ENCODE results near the gene SECISBP2L. TPM values are rescaled to one million over a fixed set of nuclear protein-coding genes. Genes with fewer than 3 reads are reported as not detected.

The SECISBP2L gene
- total and polyA plus RNA-seq, 12 donors, result 6.2 to 49.8 (median 42.4) TPM

- Histone ChIP-seq H3K36me3 (peaks cover 0 to 99% (median 34%) of the 10 kb centered on the region in 9 donors), H3K9me3 (no peaks in the 10 kb centered on the region), H3K27ac (no peak overlapping the region), H3K4me1 (no peaks in the 10 kb centered on the region), H3K27me3 (no peaks in the 10 kb centered on the region), H3K4me3 (no peak overlapping the region)
- 85 to 86% methylated on average over 3 of the region's 3 CpGs for WGBS, 2 donors
- ATAC-seq (no peak), DNase-seq (no peak)
- intact Hi-C loops (cut with DNase I), result loop anchor here in 3 of 10 donors (10.0 kb wide), 2 partner anchors 101 to 111 kb away; no protein-coding TSS in a partner anchor
- TF ChIP-seq, protein P1, sequence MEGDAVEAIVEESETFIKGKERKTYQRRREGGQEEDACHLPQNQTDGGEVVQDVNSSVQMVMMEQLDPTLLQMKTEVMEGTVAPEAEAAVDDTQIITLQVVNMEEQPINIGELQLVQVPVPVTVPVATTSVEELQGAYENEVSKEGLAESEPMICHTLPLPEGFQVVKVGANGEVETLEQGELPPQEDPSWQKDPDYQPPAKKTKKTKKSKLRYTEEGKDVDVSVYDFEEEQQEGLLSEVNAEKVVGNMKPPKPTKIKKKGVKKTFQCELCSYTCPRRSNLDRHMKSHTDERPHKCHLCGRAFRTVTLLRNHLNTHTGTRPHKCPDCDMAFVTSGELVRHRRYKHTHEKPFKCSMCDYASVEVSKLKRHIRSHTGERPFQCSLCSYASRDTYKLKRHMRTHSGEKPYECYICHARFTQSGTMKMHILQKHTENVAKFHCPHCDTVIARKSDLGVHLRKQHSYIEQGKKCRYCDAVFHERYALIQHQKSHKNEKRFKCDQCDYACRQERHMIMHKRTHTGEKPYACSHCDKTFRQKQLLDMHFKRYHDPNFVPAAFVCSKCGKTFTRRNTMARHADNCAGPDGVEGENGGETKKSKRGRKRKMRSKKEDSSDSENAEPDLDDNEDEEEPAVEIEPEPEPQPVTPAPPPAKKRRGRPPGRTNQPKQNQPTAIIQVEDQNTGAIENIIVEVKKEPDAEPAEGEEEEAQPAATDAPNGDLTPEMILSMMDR (IDR thresholded peaks at IDR 0.05), result no peak
Observed at GRCh38 chr15:49023354-49023753, 22.9 kb downstream of the SECISBP2L start.

- H3K4me1 ChIP-seq, result no peaks in the 10 kb centered on the region
- no peak overlapping the region for H3K4me3 ChIP-seq
- 47 to 55% methylated on average over 2 of the region's 2 CpGs for WGBS, 2 donors
- H3K9me3 ChIP-seq, result no peaks in the 10 kb centered on the region
- DNase-seq, result no peak
- ATAC-seq, result no peak
- no peak overlapping the region for H3K27ac ChIP-seq
- intact Hi-C loops (cut with DNase I), result no loop called here
- H3K36me3 ChIP-seq, result peaks cover 0 to 99% (median 36%) of the 10 kb centered on the region in 9 donors
- H3K27me3 ChIP-seq, result no peaks in the 10 kb centered on the region
- TF ChIP-seq, protein P1 (IDR thresholded peaks at IDR 0.05), result no peak
Observed at GRCh38 chr15:49015896-49016295, 30.4 kb downstream of the SECISBP2L start.

DNA sequence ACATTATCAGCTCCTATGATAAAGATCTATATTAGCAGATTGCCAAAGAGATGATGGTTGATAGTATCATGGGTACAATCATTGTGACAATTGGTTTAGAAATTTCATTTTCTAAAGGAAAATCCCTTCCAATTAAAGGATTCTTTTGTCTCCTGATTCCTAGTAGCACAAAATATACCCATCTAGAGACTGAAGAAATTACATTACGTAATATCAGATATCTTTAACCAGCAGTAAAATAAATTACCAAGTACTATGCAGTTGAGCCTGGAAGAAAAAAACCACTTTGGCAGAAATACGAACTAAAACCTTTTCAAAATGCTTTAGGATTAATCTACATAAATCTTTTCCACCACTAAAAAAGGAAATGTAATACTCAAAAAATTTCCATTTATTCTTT lies 46.9 kb downstream of the SECISBP2L start:
- intact Hi-C loops (cut with DNase I), result no loop called here

DNA sequence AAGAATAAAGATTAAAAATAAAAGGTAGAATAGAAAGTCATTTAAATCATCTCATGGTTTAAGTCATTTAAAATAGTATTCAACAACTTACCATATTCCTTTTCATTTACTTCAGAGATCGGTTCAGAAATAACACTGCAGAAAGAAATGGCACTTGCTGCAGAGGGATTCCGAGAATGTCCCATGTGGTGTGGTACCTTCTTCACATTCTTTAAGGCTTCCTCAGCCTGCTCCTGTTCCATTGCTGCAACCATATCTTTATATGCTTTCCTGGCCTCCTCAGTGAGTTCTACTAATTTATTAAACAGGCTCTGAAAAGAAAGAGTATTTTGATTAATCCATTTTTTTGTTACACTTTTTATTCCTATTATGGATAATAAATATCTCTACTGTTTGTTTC lies 50.0 kb downstream of the SECISBP2L start:
- no peaks in the 10 kb centered on the region for H3K27me3 ChIP-seq
- TF ChIP-seq, protein P1 (IDR thresholded peaks at IDR 0.05), result no peak
- intact Hi-C loops (cut with DNase I), result no loop called here
- no peak for ATAC-seq
- 92% methylated on average over 2 of the region's 2 CpGs for WGBS, 2 donors
- DNase-seq, result no peak
- no peak overlapping the region for H3K4me3 ChIP-seq
- no peaks in the 10 kb centered on the region for H3K9me3 ChIP-seq
- no peaks in the 10 kb centered on the region for H3K4me1 ChIP-seq
- H3K27ac ChIP-seq, result no peak overlapping the region
- peaks cover 0 to 97% (median 59%) of the 10 kb centered on the region in 9 donors for H3K36me3 ChIP-seq

More for the DNA sequence above, 46.9 kb downstream of the SECISBP2L start:
- Histone ChIP-seq H3K27me3 (no peaks in the 10 kb centered on the region), H3K9me3 (peaks cover 0 to 9% (median 0%) of the 10 kb centered on the region in 11 donors), H3K36me3 (peaks cover 0 to 71% (median 50%) of the 10 kb centered on the region in 9 donors), H3K27ac (no peak overlapping the region), H3K4me1 (no peaks in the 10 kb centered on the region), H3K4me3 (no peak overlapping the region)
- TF ChIP-seq, protein P1 (IDR thresholded peaks at IDR 0.05), result no peak
- DNase-seq, result no peak
- 96 to 98% methylated on average over 2 of the region's 2 CpGs for WGBS, 2 donors
- ATAC-seq, result no peak
